Aorta (tissue), 5 donors: ENCODE measurements around the gene BAIAP2L2. TPM values are rescaled to one million over a fixed set of nuclear protein-coding genes. Genes with fewer than 3 reads are reported as not detected.
"Not testable (repeated sequence)": the region's sequence is repeated elsewhere in the genome, so short reads cannot be mapped to it uniquely, and the experiment has no call there.

Experiments
- ATAC-seq: fragments of 200-7000 bp; cut with Tn5 transposase; one replicate; pipeline ENCODE4 v1.9.1; 2022; ENCODE audit warnings: moderate library complexity; ENCODE audit not compliant: low FRiP score
- DNase-seq, 2 donors: peaks; one replicate each; pipeline ENCODE4 v3.0.0-alpha.2; 2020
- H3K27ac ChIP-seq, 2 donors: one replicate each; pipeline ENCODE4 v1.5.1; 2013; ENCODE audit warnings: low read length in 2 of 2, mild to moderate bottlenecking in 2 of 2, moderate library complexity in 2 of 2, control low read depth in 1 of 2, inconsistent platforms in 1 of 2, low read depth in 1 of 2
- H3K27me3 ChIP-seq, 2 donors: one replicate each; pipeline ENCODE4 v1.6.1; 2013; ENCODE audit warnings: control low read depth in 1 of 2, low read length in 1 of 2, mild to moderate bottlenecking in 1 of 2, moderate library complexity in 1 of 2; ENCODE audit not compliant: insufficient read depth in 2 of 2, control insufficient read depth in 1 of 2
- H3K36me3 ChIP-seq, 2 donors: one replicate each; pipeline ENCODE4 v1.6.1; 2013; ENCODE audit warnings: control low read depth in 1 of 2, low read length in 1 of 2, mild to moderate bottlenecking in 1 of 2; ENCODE audit not compliant: insufficient read depth in 2 of 2, control insufficient read depth in 1 of 2
- H3K4me1 ChIP-seq, 2 donors: one replicate each; pipeline ENCODE4 v1.6.1; 2013; ENCODE audit warnings: low read length in 2 of 2, control low read depth in 1 of 2, mild to moderate bottlenecking in 1 of 2, moderate library complexity in 1 of 2; ENCODE audit not compliant: insufficient read depth in 2 of 2, control insufficient read depth in 1 of 2
- H3K4me3 ChIP-seq, 2 donors: one replicate each; pipeline ENCODE4 v1.5.1; 2013; ENCODE audit warnings: low read length in 2 of 2, control low read depth in 1 of 2, mild to moderate bottlenecking in 1 of 2
- H3K9me3 ChIP-seq: one replicate; pipeline ENCODE4 v1.6.1; 2013; ENCODE audit warnings: mild to moderate bottlenecking, low read length; ENCODE audit not compliant: control insufficient read depth
- WGBS, 2 donors: extraction: QIAGEN DNeasy Blood & Tissue Kit; methylation state at CpG; one replicate each; pipeline ENCODE4 v1.1.7; 2013; 5-methylcytosine and 5-hydroxymethylcytosine counted together
- intact Hi-C, 2 donors: fragments of 100-400 bp; cut with DNase I; formaldehyde crosslinking; loops; one replicate each; pipeline versions ENCODE4 v1.14.2 to v1.15.0; 2022
- polyA plus RNA-seq, 2 donors: library from polyadenylated mRNA; stranded (reverse); fragments of 200-250 nt; gene quantifications; one replicate each; pipeline ENCODE4 v1.2.3, GENCODE V29; 2013
- total RNA-seq, 2 donors: library from RNA; stranded (reverse); fragmentation: NEBNext Ultra II Directional; extraction: Animal tissue kit (Norgen Biotek cat#: 25700); gene quantifications; one replicate each; pipeline ENCODE4 v1.2.1, GENCODE V29; 2021
- donor health status: healthy with polysubstance abuse.
- donor health status: Bipolar disorder and iron deficiency.
- donor health status: DM: no; HTN: no; CAD: no.
- donor health status: DM: no; HTN: no; CAD: no.
- donor health status: DM: yes; HTN: yes; CAD: no.

The BAIAP2L2 gene
- total and polyA plus RNA-seq, 4 donors = 0.26 to 11.9 (median 1.4) TPM

GRCh38 chr22:38081636-38081940 is 28.9 kb downstream of the BAIAP2L2 start:
- Histone ChIP-seq H3K36me3 (no peaks in the 10 kb centered on the region), H3K4me1 (no peaks in the 10 kb centered on the region), H3K27ac (no peak overlapping the region), H3K27me3 (no peaks in the 10 kb centered on the region), H3K4me3 (peak overlapping the region; percentile 1 to 15), H3K9me3 (no peaks in the 10 kb centered on the region)
- WGBS, 2 donors = 11 to 12% methylated on average over 17 of the region's 17 CpGs
- DNase-seq (peak in 1 of 2 donors; percentile 58), ATAC-seq (peak; percentile 31)
- intact Hi-C loops = no loop called here

GRCh38 chr22:38080850-38081635 is 29.4 kb downstream of the BAIAP2L2 start:
- H3K4me1 ChIP-seq = no peaks in the 10 kb centered on the region
- intact Hi-C loops = no loop called here
- peak; percentile 67 to 84 for DNase-seq
- no peaks in the 10 kb centered on the region for H3K9me3 ChIP-seq
- peak; percentile 47 for ATAC-seq
- no peak overlapping the region for H3K27ac ChIP-seq
- 2 to 5% methylated on average over 91 to 110 of the region's 110 CpGs for WGBS, 2 donors
- H3K4me3 ChIP-seq = peak overlapping the region; percentile 1 to 15
- no peaks in the 10 kb centered on the region for H3K36me3 ChIP-seq
- no peaks in the 10 kb centered on the region for H3K27me3 ChIP-seq

GRCh38 chr22:38080474-38080849 is 30.0 kb downstream of the BAIAP2L2 start:
- Histone ChIP-seq H3K27me3 (no peaks in the 10 kb centered on the region), H3K4me1 (no peaks in the 10 kb centered on the region), H3K4me3 (no peak overlapping the region), H3K27ac (no peak overlapping the region), H3K9me3 (no peaks in the 10 kb centered on the region), H3K36me3 (no peaks in the 10 kb centered on the region)
- intact Hi-C loops = no loop called here
- ATAC-seq (no peak), DNase-seq (no peak)
- 67% methylated on average over 9 to 11 of the region's 11 CpGs for WGBS, 2 donors

- intact Hi-C loops = no loop called here
- ATAC-seq = no peak
- H3K4me3 ChIP-seq = no peak overlapping the region
- no peaks in the 10 kb centered on the region for H3K27me3 ChIP-seq
- H3K4me1 ChIP-seq = no peaks in the 10 kb centered on the region
- H3K36me3 ChIP-seq = no peaks in the 10 kb centered on the region
- peak in 1 of 2 donors; percentile 38 for DNase-seq
- 92 to 93% methylated on average over 7 of the region's 7 CpGs for WGBS, 2 donors
- no peaks in the 10 kb centered on the region for H3K9me3 ChIP-seq
- no peak overlapping the region for H3K27ac ChIP-seq
Measured at GRCh38 chr22:38079804-38080203, 30.7 kb downstream of the BAIAP2L2 start.

GRCh38 chr22:38079208-38079607 is 31.3 kb downstream of the BAIAP2L2 start:
- H3K9me3 ChIP-seq, H3K4me3 ChIP-seq, intact Hi-C loops, H3K27ac ChIP-seq, H3K4me1 ChIP-seq, H3K36me3 ChIP-seq, ATAC-seq, H3K27me3 ChIP-seq, DNase-seq: not testable (repeated sequence)
- 96 to 100% methylated on average over 2 of the region's 2 CpGs for WGBS, 2 donors

- no peaks in the 10 kb centered on the region for H3K36me3 ChIP-seq
- H3K4me3 ChIP-seq = no peak overlapping the region
- no peak for ATAC-seq
- H3K27me3 ChIP-seq = no peaks in the 10 kb centered on the region
- no peaks in the 10 kb centered on the region for H3K9me3 ChIP-seq
- no peaks in the 10 kb centered on the region for H3K4me1 ChIP-seq
- DNase-seq = peak in 1 of 2 donors; percentile 39
- no peak overlapping the region for H3K27ac ChIP-seq
- intact Hi-C loops = no loop called here
- WGBS, 2 donors = 77 to 78% methylated on average over 20 to 22 of the region's 22 CpGs
Measured at GRCh38 chr22:38078046-38078840, 32.2 kb downstream of the BAIAP2L2 start.

- intact Hi-C loops = no loop called here
- Histone ChIP-seq H3K36me3 (no peaks in the 10 kb centered on the region), H3K4me3 (no peak overlapping the region), H3K27me3 (no peaks in the 10 kb centered on the region), H3K4me1 (no peaks in the 10 kb centered on the region), H3K9me3 (no peaks in the 10 kb centered on the region), H3K27ac (no peak overlapping the region)
- ATAC-seq = no peak
- DNase-seq = no peak
- WGBS, 2 donors = 80 to 82% methylated on average over 14 of the region's 14 CpGs
Measured at GRCh38 chr22:38077595-38077994, 32.9 kb downstream of the BAIAP2L2 start.

- Histone ChIP-seq H3K9me3 (no peaks in the 10 kb centered on the region), H3K27me3 (no peaks in the 10 kb centered on the region), H3K4me1 (no peaks in the 10 kb centered on the region), H3K36me3 (no peaks in the 10 kb centered on the region), H3K4me3 (no peak overlapping the region), H3K27ac (no peak overlapping the region)
- 87 to 89% methylated on average over 12 of the region's 12 CpGs for WGBS, 2 donors
- no peak for DNase-seq
- no peak for ATAC-seq
- intact Hi-C loops = no loop called here
Measured at GRCh38 chr22:38077096-38077495, 33.4 kb downstream of the BAIAP2L2 start.

GRCh38 chr22:38075961-38076360 is 34.5 kb downstream of the BAIAP2L2 start:
- Histone ChIP-seq H3K27ac (no peak overlapping the region), H3K9me3 (no peaks in the 10 kb centered on the region), H3K4me3 (no peak overlapping the region), H3K36me3 (no peaks in the 10 kb centered on the region), H3K4me1 (no peaks in the 10 kb centered on the region), H3K27me3 (no peaks in the 10 kb centered on the region)
- DNase-seq (no peak), ATAC-seq (no peak)
- intact Hi-C loops = no loop called here
- 87% methylated on average over 13 of the region's 13 CpGs for WGBS, 2 donors
